Upper lobe of left lung (tissue), 6 donors: ENCODE measurements around the gene OR2T27. TPM values are rescaled to one million over a fixed set of nuclear protein-coding genes. Genes with fewer than 3 reads are reported as not detected.

Experiments used
- ATAC-seq, 2 donors: fragments of 200-7000 bp; cut with Tn5 transposase; one replicate each; pipeline ENCODE4 v1.9.1; 2022; ENCODE audit warnings: mild to moderate bottlenecking in 2 of 2, moderate library complexity in 2 of 2; ENCODE audit not compliant: low FRiP score in 2 of 2
- DNase-seq, 2 donors: peaks; one replicate each; pipeline ENCODE4 v3.0.0-alpha.2; 2019 to 2020
- H3K27ac ChIP-seq, 4 donors: fragments of 200-600 bp; sonication (generic); one replicate each; pipeline ENCODE4 v1.5.1; 2016 to 2019
- H3K27me3 ChIP-seq, 4 donors: fragments of 200-600 bp; sonication (generic); one replicate each; pipeline ENCODE4 v1.5.1; 2017 to 2019
- H3K36me3 ChIP-seq, 4 donors: fragments of 200-600 bp; sonication (generic); one replicate each; pipeline ENCODE4 v1.5.1; 2016 to 2019
- H3K4me1 ChIP-seq, 4 donors: fragments of 200-600 bp; sonication (generic); one replicate each; pipeline ENCODE4 v1.5.1; 2018 to 2019
- H3K4me3 ChIP-seq, 4 donors: fragments of 200-600 bp; sonication (generic); one replicate each; pipeline ENCODE4 v1.5.1; 2017 to 2019; ENCODE audit warnings: mild to moderate bottlenecking in 2 of 4, moderate library complexity in 1 of 4
- H3K9me3 ChIP-seq, 4 donors: fragments of 200-600 bp; sonication (generic); one replicate each; pipeline ENCODE4 v1.5.1; 2018 to 2019
- EP300 ChIP-seq, 4 donors: sonication (generic); formaldehyde crosslinking; IDR thresholded peaks; one replicate each; pipeline ENCODE4 v1.5.1; 2017; ENCODE audit warnings: antibody characterized with exemption in 4 of 4, control low read depth in 2 of 4
- POLR2A ChIP-seq, 4 donors: fragments of 450-650 bp; IDR thresholded peaks; one replicate each; pipeline ENCODE4 v1.5.1; 2016 to 2017; ENCODE audit warnings: antibody characterized with exemption in 4 of 4, mild to moderate bottlenecking in 2 of 4
- POLR2AphosphoS5 ChIP-seq, 2 donors: sonication (generic); formaldehyde crosslinking; IDR thresholded peaks; one replicate each; pipeline ENCODE4 v1.5.1; 2017; ENCODE audit warnings: antibody characterized with exemption in 2 of 2
- WGBS, 2 donors: methylation state at CpG; one replicate each; pipeline ENCODE4 v1.1.5; 2017 to 2018; 5-methylcytosine and 5-hydroxymethylcytosine counted together
- total RNA-seq, 6 donors: library from RNA; depleted of rRNA in 4 of 6; stranded (reverse); fragments of >200 nt in 4 of 6; gene quantifications; one replicate each; pipeline versions ENCODE4 v1.1.0 to v1.2.1, GENCODE V29; 2016 to 2021
- TF ChIP-seq, protein P1 (sequence below), 6 experiments: fragments of 450-650 bp in 4 of 6; fragments of 200-600 bp in 2 of 6; sonication (generic) in 2 of 6; IDR thresholded peaks; one replicate each; pipeline ENCODE4 v1.5.1; 2016 to 2019; ENCODE audit warnings: antibody characterized with exemption in 6 of 6
- donor health status: DM: no; HTN: no; CAD: no; lungs with moderate emphysema.
- donor health status: DM: no; HTN: yes; CAD: no; lungs with severe emphysema.

OR2T27 gene
- total RNA-seq, 6 donors from 2014 or later: not detected

DNA sequence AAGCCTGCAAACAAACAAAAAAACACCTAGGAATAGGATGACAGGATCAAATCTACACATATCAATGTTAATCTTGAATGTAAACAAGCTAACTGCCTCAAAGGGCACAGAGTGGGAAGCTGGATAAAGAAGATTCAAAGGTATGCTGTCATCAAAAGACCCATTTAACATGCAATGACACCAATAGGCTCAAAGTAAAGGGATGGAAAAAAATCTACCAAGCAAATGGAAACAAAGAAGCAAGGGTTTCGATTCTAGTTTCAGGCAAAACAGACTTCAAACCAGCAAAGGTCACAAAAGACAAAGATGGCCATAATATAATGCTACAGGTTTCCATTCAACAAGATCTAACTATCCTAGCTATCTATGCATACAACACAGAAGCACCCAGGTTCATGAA, 41.6 kb downstream of the OR2T27 start:
- no peak for DNase-seq
- WGBS, 2 donors: 71 to 79% methylated on average over 1 of the region's 1 CpG

DNA sequence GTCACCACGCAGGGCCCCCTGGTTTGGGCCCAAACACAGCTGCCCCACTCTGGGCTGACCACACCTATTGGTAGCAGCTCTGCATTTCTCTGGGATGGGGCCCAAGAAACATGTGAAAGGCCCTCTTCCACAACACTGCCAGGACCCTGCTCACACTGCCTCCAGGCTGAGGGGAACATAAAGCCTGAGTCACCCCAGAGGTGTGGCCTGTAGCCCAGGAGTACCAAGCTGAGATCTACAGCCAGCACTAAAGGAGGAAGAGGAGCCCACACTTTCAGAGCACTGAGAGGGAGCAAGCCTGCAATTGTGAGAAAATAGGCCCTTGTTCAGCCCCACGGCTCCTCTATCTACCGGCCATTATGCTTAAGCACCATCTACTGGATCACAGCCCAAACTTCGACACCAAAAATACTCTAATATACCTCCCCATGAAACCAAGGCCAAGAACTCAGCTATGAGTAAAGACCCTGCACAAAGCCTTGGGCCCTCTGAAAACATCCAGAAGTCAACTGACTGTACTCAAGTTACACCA, 43.4 kb downstream of the OR2T27 start:
- Histone ChIP-seq H3K4me1 (no peaks in the 10 kb centered on the region), H3K4me3 (no peak overlapping the region), H3K9me3 (no peaks in the 10 kb centered on the region), H3K36me3 (no peaks in the 10 kb centered on the region), H3K27me3 (no peaks in the 10 kb centered on the region), H3K27ac (no peak overlapping the region)
- TF ChIP-seq, protein P1, sequence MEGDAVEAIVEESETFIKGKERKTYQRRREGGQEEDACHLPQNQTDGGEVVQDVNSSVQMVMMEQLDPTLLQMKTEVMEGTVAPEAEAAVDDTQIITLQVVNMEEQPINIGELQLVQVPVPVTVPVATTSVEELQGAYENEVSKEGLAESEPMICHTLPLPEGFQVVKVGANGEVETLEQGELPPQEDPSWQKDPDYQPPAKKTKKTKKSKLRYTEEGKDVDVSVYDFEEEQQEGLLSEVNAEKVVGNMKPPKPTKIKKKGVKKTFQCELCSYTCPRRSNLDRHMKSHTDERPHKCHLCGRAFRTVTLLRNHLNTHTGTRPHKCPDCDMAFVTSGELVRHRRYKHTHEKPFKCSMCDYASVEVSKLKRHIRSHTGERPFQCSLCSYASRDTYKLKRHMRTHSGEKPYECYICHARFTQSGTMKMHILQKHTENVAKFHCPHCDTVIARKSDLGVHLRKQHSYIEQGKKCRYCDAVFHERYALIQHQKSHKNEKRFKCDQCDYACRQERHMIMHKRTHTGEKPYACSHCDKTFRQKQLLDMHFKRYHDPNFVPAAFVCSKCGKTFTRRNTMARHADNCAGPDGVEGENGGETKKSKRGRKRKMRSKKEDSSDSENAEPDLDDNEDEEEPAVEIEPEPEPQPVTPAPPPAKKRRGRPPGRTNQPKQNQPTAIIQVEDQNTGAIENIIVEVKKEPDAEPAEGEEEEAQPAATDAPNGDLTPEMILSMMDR (IDR thresholded peaks at IDR 0.05): no peak
- TF ChIP-seq POLR2AphosphoS5 (IDR thresholded peaks at IDR 0.05): no peak
- no peak for TF ChIP-seq EP300 (IDR thresholded peaks at IDR 0.05)
- no peak for TF ChIP-seq POLR2A (IDR thresholded peaks at IDR 0.05)
- DNase-seq: no peak
- 87 to 89% methylated on average over 2 to 4 of the region's 4 CpGs for WGBS, 2 donors
- ATAC-seq: no peak

More for the DNA sequence above, 41.6 kb downstream of the OR2T27 start:
- TF ChIP-seq POLR2A (IDR thresholded peaks at IDR 0.05) (no peak), POLR2AphosphoS5 (IDR thresholded peaks at IDR 0.05) (no peak), EP300 (IDR thresholded peaks at IDR 0.05) (no peak)
- TF ChIP-seq, protein P1 (IDR thresholded peaks at IDR 0.05): no peak
- no peak for ATAC-seq
- Histone ChIP-seq H3K27ac (no peak overlapping the region), H3K27me3 (no peaks in the 10 kb centered on the region), H3K36me3 (no peaks in the 10 kb centered on the region), H3K9me3 (no peaks in the 10 kb centered on the region), H3K4me3 (no peak overlapping the region), H3K4me1 (no peaks in the 10 kb centered on the region)

DNA sequence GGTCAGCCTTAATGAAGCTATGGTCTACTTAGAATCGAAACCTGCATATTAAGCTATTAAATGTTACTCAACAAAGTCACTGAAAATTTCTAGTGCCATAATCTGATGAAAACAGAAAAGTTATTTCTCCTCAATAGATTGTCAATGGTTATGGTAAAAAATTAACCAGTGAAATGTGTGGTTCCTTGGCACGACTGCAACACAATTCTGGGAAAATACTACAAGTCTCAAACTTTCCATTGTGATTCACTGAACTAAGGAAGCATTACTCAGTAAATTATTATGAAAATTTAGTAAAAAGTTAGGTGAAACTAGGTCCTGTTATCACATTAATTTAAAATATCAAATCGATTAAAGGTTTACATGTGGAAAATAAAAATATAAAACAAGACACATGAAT, 45.0 kb downstream of the OR2T27 start:
- ATAC-seq (no peak), DNase-seq (no peak)
- H3K27ac ChIP-seq: no peak overlapping the region
- no peaks in the 10 kb centered on the region for H3K9me3 ChIP-seq
- TF ChIP-seq EP300 (IDR thresholded peaks at IDR 0.05) (no peak), POLR2A (IDR thresholded peaks at IDR 0.05) (no peak), POLR2AphosphoS5 (IDR thresholded peaks at IDR 0.05) (no peak)
- TF ChIP-seq, protein P1 (IDR thresholded peaks at IDR 0.05): no peak
- H3K4me1 ChIP-seq: no peaks in the 10 kb centered on the region
- no peaks in the 10 kb centered on the region for H3K36me3 ChIP-seq
- WGBS, 2 donors: 46 to 49% methylated on average over 3 of the region's 3 CpGs
- no peaks in the 10 kb centered on the region for H3K27me3 ChIP-seq
- H3K4me3 ChIP-seq: no peak overlapping the region

Other genes starting within 250 kb of the OR2T27 start
- gene OR2T2, start 209.9 kb downstream of the OR2T27 start, total RNA-seq: not detected
- gene OR2T3, start 182.2 kb downstream of the OR2T27 start, total RNA-seq: not detected
- gene OR2T5, start 166.9 kb downstream of the OR2T27 start, total RNA-seq: not detected
- not detected for gene OR2G6, start 147.5 kb downstream of the OR2T27 start, total RNA-seq
- gene OR2T29, start 92.8 kb downstream of the OR2T27 start, total RNA-seq: not detected
- not detected for gene OR2T34, start 80.8 kb downstream of the OR2T27 start, total RNA-seq
- not detected for gene OR2T10, start 57.8 kb downstream of the OR2T27 start, total RNA-seq
- gene OR2T11, start 20.4 kb downstream of the OR2T27 start, total RNA-seq: 1 to 10 TPM in 1 of 6 donors, not detected in 5; 1.8 TPM
- not detected for gene OR2T35, start 10.2 kb downstream of the OR2T27 start, total RNA-seq
- not detected for gene OR14I1, start 47.2 kb upstream of the OR2T27 start, total RNA-seq
- gene LYPD8, start 100.2 kb upstream of the OR2T27 start, total RNA-seq: not detected
- 10 to 100 TPM; 18.5 to 35.6 (median 22.5) TPM for gene SH3BP5L, start 170.4 kb upstream of the OR2T27 start, total RNA-seq
- gene ZNF672, start 182.7 kb upstream of the OR2T27 start, total RNA-seq: 10 to 100 TPM; 32.5 to 47.7 (median 45.8) TPM
- 100 to 1,000 TPM in 1 of 6 donors, 10 to 100 TPM in 5; 25.7 to 248 (median 34.1) TPM for gene ZNF692, start 203.6 kb upstream of the OR2T27 start, total RNA-seq